Esophagus squamous epithelium (tissue), 5 donors: ENCODE data around the gene CTPS2. TPM values are rescaled to one million over a fixed set of nuclear protein-coding genes. Genes with fewer than 3 reads are reported as not detected.
"Not testable (repeated sequence)": the region's sequence is repeated elsewhere in the genome, so short reads cannot be mapped to it uniquely, and the experiment has no call there.

Experiments
- DNase-seq: peaks from one replicate; lab custom pipeline; 2025; lab: John Stamatoyannopoulos, UW
- H3K27ac ChIP-seq, 4 donors: fragments of 200-600 bp; sonication (generic); one replicate each; pipeline ENCODE4 v1.5.1; 2016 to 2019; ENCODE audit warnings: mild to moderate bottlenecking in 1 of 4
- H3K27me3 ChIP-seq, 4 donors: fragments of 200-600 bp; sonication (generic); 1 replicate in 3 of 4; 2 replicates in 1 of 4; pipeline versions ENCODE4 v1.5.1 to v1.6.0; 2017 to 2021; ENCODE audit warnings: antibody characterized with exemption in 1 of 4
- H3K36me3 ChIP-seq, 3 donors: fragments of 200-600 bp; sonication (generic); one replicate each; pipeline ENCODE4 v1.5.1; 2016 to 2019
- H3K4me1 ChIP-seq, 3 donors: fragments of 200-600 bp; sonication (generic); one replicate each; pipeline ENCODE4 v1.5.1; 2017 to 2019
- H3K4me3 ChIP-seq, 4 donors: fragments of 200-600 bp; sonication (generic); 1 replicate in 3 of 4; 2 replicates in 1 of 4; pipeline ENCODE4 v1.5.1; 2016 to 2019; ENCODE audit warnings: mild to moderate bottlenecking in 2 of 4, moderate library complexity in 1 of 4
- H3K9me3 ChIP-seq, 3 donors: fragments of 200-600 bp; sonication (generic); one replicate each; pipeline ENCODE4 v1.5.1; 2016 to 2019
- POLR2A ChIP-seq, 4 donors: fragments of 450-650 bp; IDR thresholded peaks; one replicate each; pipeline ENCODE4 v1.6.1; 2017; ENCODE audit warnings: antibody characterized with exemption in 4 of 4, mild to moderate bottlenecking in 4 of 4, moderate library complexity in 3 of 4
- WGBS, 2 donors: methylation state at CpG; one replicate each; pipeline ENCODE4 v1.1.5; 2018; 5-methylcytosine and 5-hydroxymethylcytosine counted together
- intact Hi-C: fragments of 100-400 bp; cut with DNase I; formaldehyde crosslinking; loops from one replicate; pipeline ENCODE4 v1.15.0; 2022
- total RNA-seq, 4 donors: library from RNA; depleted of rRNA; stranded (reverse); fragments of >200 nt; gene quantifications; one replicate each; pipeline ENCODE4 v1.1.0, GENCODE V29; 2016
- TF ChIP-seq, protein P1 (sequence below), 6 experiments: fragments of 450-650 bp in 4 of 6; fragments of 200-600 bp in 2 of 6; sonication (generic) in 2 of 6; IDR thresholded peaks; one replicate each; pipeline ENCODE4 v1.5.1; 2016 to 2019; ENCODE audit warnings: antibody characterized with exemption in 6 of 6, mild to moderate bottlenecking in 4 of 6, moderate library complexity in 4 of 6
- donor health status: DM: yes; HTN: yes; CAD: no.

Gene CTPS2
- total RNA-seq, 4 donors from 2014 or later = 4.1 to 9.7 (median 6.3) TPM

DNA sequence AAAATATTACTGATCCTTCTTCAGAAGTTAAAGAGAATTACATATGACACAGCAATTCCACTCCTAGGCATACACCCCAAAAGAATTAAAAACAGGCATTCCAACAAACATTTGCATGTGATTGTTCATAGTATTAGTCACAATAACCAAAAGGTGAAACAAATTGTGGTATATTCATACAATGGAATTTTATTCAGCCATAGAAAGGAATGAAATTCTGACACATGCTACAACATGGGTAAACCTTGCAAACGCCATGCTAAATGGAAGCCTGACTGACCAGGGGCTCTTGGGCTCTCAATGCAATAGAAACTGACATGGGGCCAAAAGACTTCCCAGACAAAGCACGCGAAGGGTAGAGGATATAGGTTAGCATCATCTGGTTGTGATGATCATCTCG is 124.6 kb downstream of the CTPS2 start:
- Histone ChIP-seq H3K9me3 (no peaks in the 10 kb centered on the region), H3K27ac (no peak overlapping the region), H3K4me3 (no peak overlapping the region), H3K36me3 (no peaks in the 10 kb centered on the region), H3K4me1 (peaks cover 0 to 20% (median 0%) of the 10 kb centered on the region in 3 donors), H3K27me3 (no peaks in the 10 kb centered on the region)
- intact Hi-C loops = no loop called here
- TF ChIP-seq POLR2A (IDR thresholded peaks at IDR 0.05) = no peak
- TF ChIP-seq, protein P1, sequence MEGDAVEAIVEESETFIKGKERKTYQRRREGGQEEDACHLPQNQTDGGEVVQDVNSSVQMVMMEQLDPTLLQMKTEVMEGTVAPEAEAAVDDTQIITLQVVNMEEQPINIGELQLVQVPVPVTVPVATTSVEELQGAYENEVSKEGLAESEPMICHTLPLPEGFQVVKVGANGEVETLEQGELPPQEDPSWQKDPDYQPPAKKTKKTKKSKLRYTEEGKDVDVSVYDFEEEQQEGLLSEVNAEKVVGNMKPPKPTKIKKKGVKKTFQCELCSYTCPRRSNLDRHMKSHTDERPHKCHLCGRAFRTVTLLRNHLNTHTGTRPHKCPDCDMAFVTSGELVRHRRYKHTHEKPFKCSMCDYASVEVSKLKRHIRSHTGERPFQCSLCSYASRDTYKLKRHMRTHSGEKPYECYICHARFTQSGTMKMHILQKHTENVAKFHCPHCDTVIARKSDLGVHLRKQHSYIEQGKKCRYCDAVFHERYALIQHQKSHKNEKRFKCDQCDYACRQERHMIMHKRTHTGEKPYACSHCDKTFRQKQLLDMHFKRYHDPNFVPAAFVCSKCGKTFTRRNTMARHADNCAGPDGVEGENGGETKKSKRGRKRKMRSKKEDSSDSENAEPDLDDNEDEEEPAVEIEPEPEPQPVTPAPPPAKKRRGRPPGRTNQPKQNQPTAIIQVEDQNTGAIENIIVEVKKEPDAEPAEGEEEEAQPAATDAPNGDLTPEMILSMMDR (IDR thresholded peaks at IDR 0.05) = no peak
- DNase-seq = no peak
- WGBS, 2 donors = 83 to 85% methylated on average over 4 of the region's 4 CpGs

DNA sequence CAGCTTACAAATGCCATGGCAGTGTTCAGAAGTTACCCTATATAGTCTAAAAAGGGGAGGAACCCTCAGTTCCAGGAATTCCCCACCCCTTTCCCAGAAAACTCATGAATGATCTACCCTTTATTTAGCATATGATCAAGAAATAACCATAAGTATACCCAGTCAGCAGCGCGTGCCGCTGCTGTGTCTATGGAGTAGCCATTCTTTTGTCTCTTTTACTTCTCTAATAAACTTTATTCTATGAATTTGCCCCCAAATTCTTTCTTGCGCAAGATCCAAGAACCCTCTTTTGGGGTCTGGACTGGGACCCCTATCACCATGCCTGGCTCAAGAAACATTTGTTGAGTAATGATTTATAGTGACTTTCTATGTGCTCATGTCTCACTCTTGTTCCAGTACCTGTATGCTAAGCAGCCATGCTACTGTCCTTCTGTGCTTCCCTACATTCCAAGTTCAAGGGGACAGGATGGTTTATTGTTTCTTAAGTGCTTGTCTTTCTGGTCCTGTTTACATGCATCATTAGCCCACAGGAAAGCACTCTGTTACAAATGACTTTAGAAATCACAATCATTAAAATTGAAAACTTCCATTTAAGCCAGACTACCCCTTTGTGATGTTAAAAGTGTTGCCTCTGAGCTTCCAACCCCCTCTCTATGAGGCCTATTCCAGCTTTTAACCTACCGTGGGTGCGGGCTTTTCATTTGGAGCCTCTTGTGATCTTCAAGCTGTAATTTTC is 125.9 kb downstream of the CTPS2 start:
- Histone ChIP-seq H3K36me3 (no peaks in the 10 kb centered on the region), H3K27me3 (no peaks in the 10 kb centered on the region), H3K4me3 (no peak overlapping the region), H3K9me3 (peaks cover 0 to 4% (median 0%) of the 10 kb centered on the region in 3 donors), H3K27ac (no peak overlapping the region), H3K4me1 (peaks cover 0 to 20% (median 0%) of the 10 kb centered on the region in 3 donors)
- WGBS, 2 donors = 78 to 95% methylated on average over 6 of the region's 6 CpGs
- no peak for TF ChIP-seq POLR2A (IDR thresholded peaks at IDR 0.05)
- TF ChIP-seq, protein P1 (IDR thresholded peaks at IDR 0.05) = no peak
- no peak for DNase-seq
- intact Hi-C loops = no loop called here

DNA sequence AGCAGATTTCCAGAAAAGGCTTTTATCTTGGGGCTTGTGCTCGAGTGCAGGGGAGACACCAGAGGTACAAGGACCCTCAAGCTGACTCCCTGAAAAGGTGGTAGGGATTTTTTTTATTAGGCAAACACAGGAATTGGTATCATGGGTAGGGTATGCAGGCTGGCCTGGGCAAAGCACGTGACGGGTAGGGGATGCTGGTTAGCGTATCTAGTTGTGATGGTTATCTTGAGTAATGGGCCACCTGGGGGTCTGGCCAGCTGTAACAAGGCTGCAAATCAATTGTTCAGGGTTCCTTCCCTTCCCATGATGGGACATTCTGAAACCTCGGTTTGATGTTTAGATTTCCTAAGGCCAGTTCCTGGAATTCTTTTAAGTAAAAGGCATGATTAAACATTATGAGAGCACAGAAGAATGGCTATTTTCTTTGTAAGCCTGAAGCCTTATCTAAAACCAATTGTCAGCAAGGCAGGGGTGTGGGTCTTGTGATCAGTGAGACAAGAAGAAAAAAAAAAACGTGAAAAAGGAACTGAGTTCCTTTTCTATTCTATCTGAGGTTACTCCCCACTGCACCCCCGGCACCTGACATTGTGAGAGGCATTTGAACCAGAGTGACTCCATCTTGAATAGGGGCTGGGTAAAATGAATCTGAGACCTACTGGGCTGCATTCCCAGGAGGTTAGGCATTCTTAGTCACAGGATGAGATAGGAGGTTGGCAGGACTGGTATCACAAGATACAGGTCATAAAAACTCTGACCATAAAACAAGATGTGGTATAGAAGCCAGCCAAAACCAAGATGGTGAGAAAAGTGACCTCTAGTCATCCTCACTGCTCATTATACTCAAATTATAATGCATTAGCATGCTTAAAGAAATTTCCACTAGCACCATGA is 126.7 kb downstream of the CTPS2 start:
- 52 to 64% methylated on average over 6 of the region's 7 CpGs for WGBS, 2 donors
- TF ChIP-seq, protein P1 (IDR thresholded peaks at IDR 0.05) = no peak
- TF ChIP-seq POLR2A (IDR thresholded peaks at IDR 0.05) = no peak
- H3K4me1 ChIP-seq = peaks cover 0 to 18% (median 0%) of the 10 kb centered on the region in 3 donors
- no peak for DNase-seq
- intact Hi-C loops = no loop called here
- H3K27ac ChIP-seq = no peak overlapping the region
- peaks cover 0 to 7% (median 0%) of the 10 kb centered on the region in 3 donors for H3K9me3 ChIP-seq
- H3K4me3 ChIP-seq = no peak overlapping the region
- H3K27me3 ChIP-seq = no peaks in the 10 kb centered on the region
- no peaks in the 10 kb centered on the region for H3K36me3 ChIP-seq

DNA sequence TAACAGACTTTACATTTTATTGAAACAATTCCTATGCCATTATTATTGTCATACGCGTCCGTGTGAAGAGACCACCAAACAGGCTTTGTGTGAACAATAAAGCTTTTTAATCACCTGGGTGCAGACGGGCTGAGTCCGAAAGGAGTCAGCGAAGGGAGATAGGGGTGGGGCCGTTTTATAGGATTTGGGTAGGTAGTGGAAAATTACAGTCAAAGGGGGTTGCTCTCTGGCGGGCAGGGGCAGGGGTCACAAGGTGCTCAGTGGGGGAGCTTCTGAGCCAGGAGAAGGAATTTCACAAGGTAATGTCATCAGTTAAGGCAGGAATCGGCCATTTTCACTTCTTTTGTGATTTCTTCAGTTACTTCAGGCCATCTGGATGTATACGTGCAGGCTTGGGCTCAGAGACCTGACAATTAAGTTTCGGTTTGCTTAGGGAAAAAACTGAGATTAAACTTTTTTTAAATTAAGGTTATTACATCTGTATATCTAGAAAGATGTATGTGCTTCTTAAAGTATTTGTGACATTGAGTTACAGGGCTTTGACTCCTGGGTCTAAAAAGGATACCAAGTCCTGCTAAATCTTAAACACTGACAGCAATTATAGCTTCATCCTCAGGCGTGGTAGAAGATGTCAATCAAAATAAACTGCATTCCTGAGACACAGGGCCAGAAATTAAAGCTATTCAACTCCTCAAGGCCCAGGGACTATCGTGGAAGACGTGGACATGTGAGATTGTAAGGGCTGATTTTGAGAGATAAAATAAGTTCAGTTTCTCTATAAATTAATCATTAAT is 132.3 kb downstream of the CTPS2 start:
- H3K27ac ChIP-seq, H3K4me3 ChIP-seq, H3K9me3 ChIP-seq, H3K4me1 ChIP-seq, H3K36me3 ChIP-seq, intact Hi-C loops, H3K27me3 ChIP-seq, DNase-seq: not testable (repeated sequence)
- WGBS, 2 donors = 48 to 65% methylated on average over 12 to 14 of the region's 14 CpGs

DNA sequence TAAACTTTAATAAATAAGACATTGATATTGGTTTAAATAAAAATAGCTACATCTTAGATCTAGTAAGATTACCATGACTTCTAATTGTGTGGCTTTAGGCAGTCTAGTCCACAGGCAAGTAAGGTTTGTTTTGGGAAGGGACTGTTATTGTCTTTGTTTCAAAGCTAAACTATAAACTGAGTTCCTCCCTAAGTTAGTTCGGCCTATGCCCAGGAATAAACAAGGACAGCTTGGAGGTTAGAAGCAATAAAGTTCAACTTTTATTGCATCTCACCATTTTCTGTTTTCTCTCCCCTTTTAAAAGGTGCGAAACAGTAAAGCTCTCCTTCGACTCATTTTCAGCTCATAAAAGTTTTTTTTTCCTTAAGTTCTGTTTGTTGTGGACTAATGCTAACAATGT is 133.0 kb downstream of the CTPS2 start:
- Histone ChIP-seq H3K9me3 (peaks cover 0 to 7% (median 0%) of the 10 kb centered on the region in 3 donors), H3K4me3 (no peak overlapping the region)
- DNase-seq = no peak

More for the DNA sequence above, 133.0 kb downstream of the CTPS2 start:
- WGBS, 2 donors = 61 to 84% methylated on average over 3 of the region's 3 CpGs
- TF ChIP-seq, protein P1 (IDR thresholded peaks at IDR 0.05) = no peak
- TF ChIP-seq POLR2A (IDR thresholded peaks at IDR 0.05) = no peak
- H3K4me1 ChIP-seq = no peaks in the 10 kb centered on the region
- intact Hi-C loops = no loop called here
- no peak overlapping the region for H3K27ac ChIP-seq
- no peaks in the 10 kb centered on the region for H3K36me3 ChIP-seq
- H3K27me3 ChIP-seq = no peaks in the 10 kb centered on the region
